Uterus (tissue), 4 donors: Measurements from ENCODE around the gene DIP2B. TPM values are rescaled to one million over a fixed set of nuclear protein-coding genes. Genes with fewer than 3 reads are reported as not detected.

ENCODE experiments used
- DNase-seq, 2 donors: peaks; one replicate each; pipeline ENCODE4 v3.0.0-alpha.2; 2019 to 2020
- H3K27ac ChIP-seq, 2 donors: fragments of 200-600 bp; sonication (generic); 1 replicate in 1 of 2; 2 replicates in 1 of 2; pipeline ENCODE4 v1.5.1; 2016 to 2018
- H3K27me3 ChIP-seq, 2 donors: fragments of 200-600 bp; sonication (generic); one replicate each; pipeline ENCODE4 v1.5.1; 2018 to 2019; ENCODE audit warnings: control low read depth in 1 of 2
- H3K36me3 ChIP-seq, 2 donors: fragments of 200-600 bp; sonication (generic); one replicate each; pipeline ENCODE4 v1.5.1; 2019; ENCODE audit warnings: control low read depth in 1 of 2
- H3K4me1 ChIP-seq, 2 donors: fragments of 200-600 bp; sonication (generic); one replicate each; pipeline ENCODE4 v1.5.1; 2018 to 2019; ENCODE audit warnings: control low read depth in 1 of 2
- H3K4me3 ChIP-seq, 2 donors: fragments of 200-600 bp; sonication (generic); 1 replicate in 1 of 2; 2 replicates in 1 of 2; pipeline ENCODE4 v1.5.1; 2018 to 2019; ENCODE audit warnings: mild to moderate bottlenecking in 1 of 2
- H3K9me3 ChIP-seq, 2 donors: fragments of 200-600 bp; sonication (generic); one replicate each; pipeline ENCODE4 v1.5.1; 2019; ENCODE audit warnings: control low read depth in 1 of 2
- CTCF ChIP-seq, 4 experiments: fragments of 200-600 bp in 2 of 4; fragments of 450-650 bp in 2 of 4; sonication (generic) in 2 of 4; IDR thresholded peaks; one replicate each; pipeline ENCODE4 v1.5.1; 2016 to 2019; ENCODE audit warnings: antibody characterized with exemption in 4 of 4, mild to moderate bottlenecking in 2 of 4, moderate library complexity in 1 of 4
- POLR2A ChIP-seq, 2 donors: fragments of 450-650 bp; IDR thresholded peaks; one replicate each; pipeline ENCODE4 v1.6.1; 2016; ENCODE audit warnings: antibody characterized with exemption in 2 of 2, mild to moderate bottlenecking in 1 of 2, moderate library complexity in 1 of 2
- intact Hi-C: fragments of 100-400 bp; cut with DNase I; formaldehyde crosslinking; loops from one replicate; pipeline ENCODE4 v1.15.1; 2023; ENCODE audit warnings: low total_unique reads
- total RNA-seq, 4 donors: library from RNA; depleted of rRNA in 3 of 4; stranded (reverse); fragments of >200 nt in 3 of 4; gene quantifications; one replicate each; pipeline versions ENCODE4 v1.1.0 to v1.2.4, GENCODE V29; 2014 to 2023
- donor health status: DM: yes; HTN: yes; CAD: no.

The DIP2B gene
- total RNA-seq, 4 donors from 2014 or later = 5.6 to 47.0 (median 14.9) TPM

- H3K9me3 ChIP-seq = no peaks in the 10 kb centered on the region
- intact Hi-C loops = no loop called here
- no peak for DNase-seq
- H3K36me3 ChIP-seq = no peaks in the 10 kb centered on the region
- peaks cover 0 to 7% of the 10 kb centered on the region in 2 donors for H3K4me1 ChIP-seq
- TF ChIP-seq CTCF (IDR thresholded peaks at IDR 0.05) = no peak
- TF ChIP-seq POLR2A (IDR thresholded peaks at IDR 0.05) = no peak
- no peak overlapping the region for H3K4me3 ChIP-seq
- no peaks in the 10 kb centered on the region for H3K27me3 ChIP-seq
- no peak overlapping the region for H3K27ac ChIP-seq
Measured at GRCh38 chr12:50547742-50548141, 43.0 kb downstream of the DIP2B start.

GRCh38 chr12:50549885-50550284 lies 45.1 kb downstream of the DIP2B start:
- H3K4me3 ChIP-seq = no peak overlapping the region
- peaks cover 0 to 7% of the 10 kb centered on the region in 2 donors for H3K4me1 ChIP-seq
- H3K27me3 ChIP-seq = no peaks in the 10 kb centered on the region
- H3K27ac ChIP-seq = peak overlapping the region; percentile 48 to 57
- H3K9me3 ChIP-seq = no peaks in the 10 kb centered on the region
- intact Hi-C loops = no loop called here
- no peak for TF ChIP-seq CTCF (IDR thresholded peaks at IDR 0.05)
- TF ChIP-seq POLR2A (IDR thresholded peaks at IDR 0.05) = no peak
- H3K36me3 ChIP-seq = no peaks in the 10 kb centered on the region
- no peak for DNase-seq

DNA sequence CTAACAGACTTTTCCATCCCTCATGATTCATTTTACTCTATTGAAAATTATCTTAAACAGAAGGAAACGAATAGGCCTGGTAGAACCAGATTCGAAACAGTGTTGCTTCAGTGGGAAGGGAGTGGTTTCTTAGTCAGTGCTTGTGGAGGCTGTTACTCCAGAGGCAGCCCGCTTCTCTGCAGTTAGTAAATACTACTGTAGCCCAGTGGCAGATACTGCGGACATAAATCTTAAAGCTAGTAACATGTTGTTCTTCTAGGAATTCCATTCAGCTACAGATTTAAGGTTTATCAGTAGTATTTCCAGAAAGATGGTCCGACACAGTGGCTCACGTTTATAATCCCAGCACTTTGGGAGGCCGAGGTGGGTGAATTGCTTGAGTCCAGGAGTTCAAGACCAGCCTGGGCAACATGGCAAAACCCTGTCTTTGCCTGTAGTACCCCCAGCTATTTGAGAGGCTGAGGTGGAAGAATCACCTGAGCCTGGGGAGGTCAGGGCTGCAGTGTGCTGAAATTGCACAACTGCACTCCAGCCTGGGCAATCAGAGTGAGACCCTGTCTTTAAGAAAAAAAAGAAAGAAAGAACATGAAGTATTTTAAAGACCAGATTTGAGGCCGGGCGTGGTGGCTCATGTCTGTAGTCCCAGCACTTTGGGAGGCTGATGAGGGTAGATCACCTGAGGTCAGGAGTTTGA lies 45.9 kb downstream of the DIP2B start:
- H3K4me1 ChIP-seq = peaks cover 0 to 7% of the 10 kb centered on the region in 2 donors
- peak overlapping the region; percentile 48 to 57 for H3K27ac ChIP-seq
- intact Hi-C loops = no loop called here
- peak; percentile 28 to 46 for DNase-seq
- no peaks in the 10 kb centered on the region for H3K9me3 ChIP-seq
- H3K4me3 ChIP-seq = no peak overlapping the region
- no peaks in the 10 kb centered on the region for H3K27me3 ChIP-seq
- H3K36me3 ChIP-seq = no peaks in the 10 kb centered on the region
- TF ChIP-seq CTCF (IDR thresholded peaks at IDR 0.05) (no peak), POLR2A (IDR thresholded peaks at IDR 0.05) (no peak)

- intact Hi-C loops = no loop called here
- H3K9me3 ChIP-seq = no peaks in the 10 kb centered on the region
- no peaks in the 10 kb centered on the region for H3K27me3 ChIP-seq
- no peak overlapping the region for H3K4me3 ChIP-seq
- no peaks in the 10 kb centered on the region for H3K36me3 ChIP-seq
- TF ChIP-seq CTCF (IDR thresholded peaks at IDR 0.05) = no peak
- no peaks in the 10 kb centered on the region for H3K4me1 ChIP-seq
- DNase-seq = no peak
- H3K27ac ChIP-seq = no peak overlapping the region
Measured at GRCh38 chr12:50551866-50552265, 47.1 kb downstream of the DIP2B start.

GRCh38 chr12:50554651-50555050 lies 49.9 kb downstream of the DIP2B start:
- no peaks in the 10 kb centered on the region for H3K4me1 ChIP-seq
- intact Hi-C loops = no loop called here
- DNase-seq = no peak
- H3K36me3 ChIP-seq = no peaks in the 10 kb centered on the region
- TF ChIP-seq POLR2A (IDR thresholded peaks at IDR 0.05) (no peak), CTCF (IDR thresholded peaks at IDR 0.05) (no peak)
- no peak overlapping the region for H3K27ac ChIP-seq
- H3K27me3 ChIP-seq = no peaks in the 10 kb centered on the region
- H3K4me3 ChIP-seq = no peak overlapping the region
- H3K9me3 ChIP-seq = no peaks in the 10 kb centered on the region
